HG03139 (cell line): ENCODE results near the gene RRP1.

Experiments used
- ATAC-seq: cut with Tn5 transposase; IDR thresholded peaks from one replicate; pipeline ENCODE4 v1.9.1; 2021; ENCODE audit not compliant: unreplicated experiment

Gene RRP1

DNA sequence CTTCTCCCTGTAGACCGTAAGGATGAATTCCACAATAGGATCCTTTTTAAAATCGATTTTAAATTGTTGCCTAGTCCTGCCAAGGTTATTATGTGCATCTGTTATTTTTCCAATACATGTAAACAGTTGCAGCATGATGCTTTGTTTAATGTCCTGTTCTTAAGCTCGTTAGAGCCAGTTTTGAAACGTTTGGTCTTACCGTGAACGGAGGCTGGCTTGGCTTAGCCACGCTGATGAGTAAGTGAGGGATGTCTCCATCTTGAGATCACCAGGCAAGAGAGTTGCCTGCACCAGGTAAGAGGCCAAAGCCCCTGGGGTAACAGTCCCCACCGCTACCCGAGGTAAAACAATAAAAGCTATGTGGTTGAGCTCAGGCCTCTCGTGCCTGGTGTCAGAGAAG lies 30.6 kb upstream of the RRP1 start:
- no peak for ATAC-seq

- ATAC-seq = no peak
These were observed 29.7 kb upstream of the RRP1 start for GRCh38 chr21:43759651-43760050.

DNA sequence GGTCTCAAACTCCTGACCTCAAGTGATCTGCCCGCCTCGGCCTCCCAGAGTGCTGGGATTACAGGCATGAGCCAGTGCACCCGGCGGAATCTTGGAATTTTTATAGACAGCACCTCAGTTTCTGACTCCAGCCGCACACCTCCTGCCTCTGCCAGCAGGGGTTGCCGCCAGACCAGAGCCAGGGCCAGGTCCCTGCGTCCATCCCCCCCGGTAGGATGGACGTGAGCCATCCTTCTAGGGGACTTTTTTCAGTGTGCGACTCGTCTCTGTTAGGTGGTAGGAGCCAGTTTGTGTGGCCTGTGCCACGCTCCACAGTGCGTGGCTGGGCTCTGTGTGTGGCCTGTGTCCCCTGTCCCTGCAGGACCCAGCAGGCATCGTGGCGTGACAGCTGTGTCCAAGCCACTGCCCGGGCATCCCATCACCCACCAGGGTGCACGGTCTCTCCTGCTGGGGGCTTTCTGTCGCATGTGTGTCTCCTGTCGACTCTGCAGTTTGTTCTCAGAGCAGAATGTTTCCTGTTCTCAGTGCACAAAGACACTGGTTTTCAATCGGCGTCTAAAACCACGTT lies 28.9 kb upstream of the RRP1 start:
- no peak for ATAC-seq

GRCh38 chr21:43761886-43762285 lies 27.5 kb upstream of the RRP1 start:
- ATAC-seq = no peak

DNA sequence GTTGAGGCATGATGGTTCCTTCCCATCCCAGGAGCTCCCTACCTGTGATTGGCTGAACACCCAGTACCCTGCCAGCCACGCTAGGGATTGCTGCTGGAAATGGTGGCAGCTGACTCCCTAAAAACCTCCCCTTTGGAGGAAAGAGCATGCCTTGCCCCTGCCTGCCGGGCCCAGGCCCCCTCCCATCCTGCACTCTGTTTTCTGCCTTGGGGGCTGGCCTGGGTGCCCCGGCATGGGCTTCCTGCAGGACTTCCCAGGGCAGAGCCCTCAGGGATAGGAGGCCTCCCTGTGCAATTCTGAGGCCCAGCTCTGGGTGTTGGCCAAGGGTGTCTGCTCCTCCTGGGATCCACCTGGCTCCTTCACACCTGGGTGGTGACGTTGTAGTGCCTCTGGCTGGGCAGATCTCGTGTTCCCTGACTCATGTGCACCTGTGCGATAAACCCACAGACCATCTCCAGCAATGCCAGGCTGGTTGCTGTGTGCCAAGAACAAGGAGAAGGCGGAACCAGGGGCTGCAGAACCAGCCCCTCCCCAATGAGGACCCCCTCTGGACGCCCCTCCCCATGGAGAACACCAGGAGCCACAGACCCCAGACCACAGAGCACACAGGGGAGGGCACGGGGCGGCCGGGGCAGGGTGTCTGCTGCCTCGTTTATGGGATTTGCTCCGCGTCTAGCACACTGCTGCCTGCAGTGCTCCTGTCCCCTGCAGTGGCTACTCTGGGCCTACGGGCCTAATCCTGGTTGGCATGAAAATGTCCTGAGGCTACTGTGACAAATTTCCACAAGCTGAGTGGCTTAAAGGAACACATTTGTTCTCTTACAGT lies 26.9 kb upstream of the RRP1 start:
- no peak for ATAC-seq

DNA sequence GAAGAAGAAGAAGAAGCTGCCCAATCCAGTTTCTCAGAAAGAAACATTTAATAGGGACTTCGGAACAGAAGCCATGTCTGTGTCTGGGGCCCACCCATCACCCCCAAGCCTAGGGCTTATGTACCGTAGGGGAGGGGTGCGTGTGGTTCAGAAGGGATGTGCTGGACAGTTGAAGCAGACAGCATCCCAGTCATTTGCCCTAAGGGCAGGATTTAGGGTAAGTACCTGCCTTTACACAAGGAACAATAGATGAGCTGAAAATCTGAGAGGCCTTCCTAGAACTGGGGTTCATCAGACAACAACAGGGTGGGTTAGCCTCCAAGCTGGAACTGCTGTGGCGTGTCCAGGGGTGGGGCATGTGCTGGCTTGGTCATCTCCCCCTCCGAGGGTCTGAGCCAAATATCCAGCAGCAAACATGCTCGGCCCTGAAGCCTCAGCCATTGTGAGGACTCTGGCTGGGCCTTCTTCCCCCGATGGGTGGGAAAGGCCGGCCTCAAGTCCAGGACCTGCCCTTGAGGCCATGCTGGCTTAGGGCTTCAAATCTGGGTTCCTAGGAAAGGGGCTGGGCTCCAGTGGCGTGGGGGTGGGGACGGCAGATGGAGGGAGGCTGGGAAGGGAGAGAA lies 25.4 kb upstream of the RRP1 start:
- ATAC-seq = no peak

DNA sequence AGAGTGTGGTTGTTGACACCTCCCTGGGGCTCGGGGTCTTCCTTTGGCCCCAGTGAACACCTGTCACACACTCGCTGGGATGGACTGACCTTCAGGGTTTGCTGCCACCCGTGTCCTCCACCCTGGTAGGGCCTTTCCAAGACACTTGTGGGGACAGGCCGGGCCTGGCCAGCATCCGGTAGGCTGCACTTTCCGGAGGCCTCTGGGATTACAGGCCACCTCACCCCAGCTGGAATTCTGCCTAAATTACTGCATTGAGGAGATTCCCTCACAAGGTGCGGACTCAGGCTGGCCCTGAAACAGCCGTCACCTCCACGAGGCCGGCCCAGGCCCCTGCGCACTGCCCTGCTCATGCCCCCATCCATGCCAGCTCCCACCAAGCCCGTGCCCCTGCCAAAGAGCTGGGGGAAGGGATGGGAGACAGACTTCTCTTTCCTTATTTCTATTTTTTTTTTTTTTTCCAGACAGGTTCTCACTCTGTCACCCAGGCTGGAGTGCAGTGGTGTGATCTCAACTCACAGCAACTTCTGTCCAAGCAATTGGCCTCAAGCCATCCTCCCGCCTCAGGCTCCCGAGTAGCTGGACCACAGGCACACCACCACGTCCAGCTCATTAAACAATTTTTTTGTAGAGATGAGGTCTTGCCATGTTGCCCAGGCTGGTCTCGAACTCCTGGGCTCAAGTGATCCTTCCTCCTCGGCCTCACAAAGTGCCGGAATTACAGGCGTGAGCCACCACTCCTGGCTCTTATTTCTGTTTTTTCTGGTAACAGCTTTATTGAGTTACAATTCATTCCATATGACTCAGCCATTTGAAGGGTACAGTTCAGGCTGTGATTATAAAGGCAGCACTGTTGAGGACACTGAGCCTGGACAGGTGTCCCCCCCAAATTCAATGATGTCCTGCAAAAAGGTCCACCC lies 24.5 kb upstream of the RRP1 start:
- ATAC-seq = no peak

- ATAC-seq = no peak
These were observed 22.5 kb upstream of the RRP1 start for GRCh38 chr21:43766734-43767497.

- no peak for ATAC-seq
These were observed 21.8 kb upstream of the RRP1 start for GRCh38 chr21:43767498-43767983.

DNA sequence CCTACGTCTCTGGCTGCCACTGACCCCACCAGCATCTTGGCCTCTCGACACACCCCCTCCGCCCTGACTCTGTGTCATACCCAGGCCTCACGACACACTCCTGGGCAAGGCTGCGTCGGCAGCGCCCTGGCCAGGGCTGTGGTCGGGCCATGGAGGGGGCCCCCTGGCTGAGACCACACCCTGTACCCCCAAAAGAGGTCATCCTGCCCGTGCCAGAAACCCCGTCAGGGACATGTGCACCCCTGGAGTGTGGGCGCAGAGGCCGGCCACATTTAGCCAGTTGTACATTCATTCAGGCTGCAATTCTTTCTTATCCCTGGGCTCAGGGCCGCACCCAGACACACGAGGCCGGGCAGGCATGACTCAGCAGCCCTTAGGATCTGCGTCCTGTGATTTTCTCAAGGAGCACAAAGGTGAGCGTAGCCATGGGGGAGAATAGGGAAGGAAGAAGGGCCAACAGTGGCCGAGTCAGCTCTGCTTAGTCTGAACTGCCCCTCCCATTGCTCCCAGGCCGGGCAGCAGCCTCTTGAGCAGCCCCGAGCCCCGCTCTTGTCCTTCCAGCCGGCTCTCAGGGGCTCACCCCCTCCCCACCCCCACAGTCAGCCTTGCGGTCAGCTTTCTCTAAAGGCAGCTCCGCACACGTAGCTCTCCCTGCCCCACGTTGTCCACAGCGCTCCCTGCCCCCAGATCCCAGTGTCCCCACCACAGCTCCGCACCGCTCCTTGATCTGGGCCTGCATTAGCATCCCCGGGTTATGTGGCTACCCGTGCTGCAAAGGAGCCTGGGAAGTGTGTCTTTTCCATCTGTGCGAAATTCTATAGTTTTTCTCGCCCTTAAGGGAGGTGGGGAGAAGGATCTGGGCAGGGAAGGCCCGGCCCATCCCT lies 21.2 kb upstream of the RRP1 start:
- no peak for ATAC-seq

DNA sequence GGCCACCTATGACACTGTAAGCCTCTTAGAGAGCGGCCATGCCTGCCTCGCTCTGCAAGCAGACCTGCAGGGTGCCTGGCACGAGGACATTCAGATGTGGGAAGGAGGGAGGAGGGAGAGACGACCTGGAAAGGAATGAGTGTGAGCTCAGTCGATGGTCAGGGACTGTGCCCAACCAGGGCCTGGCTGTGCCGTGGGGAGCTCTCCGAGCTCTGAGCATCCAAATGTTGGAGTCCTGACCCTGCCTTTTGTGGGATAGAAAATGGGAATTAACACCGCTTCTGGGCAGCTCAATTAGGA lies 20.6 kb upstream of the RRP1 start:
- no peak for ATAC-seq

DNA sequence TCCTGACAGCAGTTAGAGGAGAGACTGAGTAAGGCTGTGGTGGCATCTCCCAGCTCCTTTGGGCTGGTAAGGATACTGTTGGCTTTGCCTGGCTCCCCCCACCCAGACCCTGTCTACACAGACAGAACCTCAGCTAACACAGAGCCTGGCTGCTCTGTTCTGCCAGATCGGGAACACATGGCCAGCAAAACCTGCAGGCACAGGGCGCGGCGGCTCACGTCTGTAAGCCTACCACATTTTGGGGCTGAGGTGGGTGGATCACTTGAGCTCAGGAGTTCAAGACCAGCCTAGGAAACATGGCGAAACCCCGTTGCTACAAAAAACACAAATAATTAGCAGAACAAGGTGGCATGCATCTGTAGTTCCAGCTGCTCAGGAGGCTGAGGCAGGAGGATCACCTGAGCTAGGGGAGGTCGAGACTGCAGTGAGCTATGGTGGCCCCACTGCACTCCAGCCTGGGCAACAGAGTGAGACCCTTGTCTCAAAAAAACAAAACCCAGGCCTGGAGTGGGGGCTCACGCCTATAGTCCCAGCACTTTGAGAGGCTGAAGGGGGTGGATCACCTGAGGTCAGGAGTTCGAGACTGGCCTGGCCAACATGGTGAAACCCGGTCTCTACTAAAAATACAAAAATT lies 19.9 kb upstream of the RRP1 start:
- ATAC-seq = no peak

- no peak for ATAC-seq
These were observed 19.2 kb upstream of the RRP1 start for GRCh38 chr21:43770066-43770655.

DNA sequence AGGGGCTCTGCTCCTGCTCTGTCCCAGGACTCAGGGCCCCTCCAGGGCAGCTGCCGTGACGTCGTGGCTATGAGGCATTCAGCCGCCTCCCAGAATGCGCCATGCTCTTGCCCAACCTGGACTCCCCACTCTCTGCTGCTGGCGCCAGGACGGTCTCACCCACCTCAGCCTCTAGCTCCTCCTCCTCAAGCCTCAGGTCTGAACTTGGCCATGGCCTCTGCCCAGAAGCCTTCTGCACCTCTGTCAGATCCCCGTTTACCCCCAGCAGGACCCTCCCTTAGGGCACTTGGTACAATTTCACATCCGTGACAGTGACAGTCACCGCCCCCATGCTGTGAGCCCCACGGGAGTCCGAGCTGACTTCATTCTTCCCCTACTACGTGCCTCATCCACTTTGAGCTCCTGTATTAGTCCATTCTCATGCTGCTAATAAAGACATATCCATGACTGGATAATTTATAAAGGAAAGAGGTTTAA lies 18.1 kb upstream of the RRP1 start:
- ATAC-seq = no peak

GRCh38 chr21:43771698-43772424 lies 17.5 kb upstream of the RRP1 start:
- no peak for ATAC-seq

DNA sequence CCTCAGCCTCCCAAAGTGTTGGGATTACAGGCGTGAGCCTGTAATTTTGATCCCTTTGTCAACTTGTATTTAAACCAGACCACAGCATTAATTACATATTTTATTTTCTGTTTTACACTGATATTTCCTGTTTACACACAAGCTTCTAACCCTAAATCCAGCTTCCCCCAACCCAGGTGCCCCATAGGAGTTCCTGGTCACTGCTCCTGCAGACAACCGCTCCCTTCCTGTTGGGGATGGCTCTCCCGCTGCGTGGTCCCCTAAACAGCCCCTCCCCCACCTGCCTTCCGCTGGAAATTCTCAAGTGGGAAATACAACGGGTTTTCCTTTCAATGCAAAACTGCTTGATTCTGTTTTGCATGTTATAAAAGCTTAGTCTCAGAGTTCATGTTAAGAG lies 17.0 kb upstream of the RRP1 start:
- no peak for ATAC-seq

DNA sequence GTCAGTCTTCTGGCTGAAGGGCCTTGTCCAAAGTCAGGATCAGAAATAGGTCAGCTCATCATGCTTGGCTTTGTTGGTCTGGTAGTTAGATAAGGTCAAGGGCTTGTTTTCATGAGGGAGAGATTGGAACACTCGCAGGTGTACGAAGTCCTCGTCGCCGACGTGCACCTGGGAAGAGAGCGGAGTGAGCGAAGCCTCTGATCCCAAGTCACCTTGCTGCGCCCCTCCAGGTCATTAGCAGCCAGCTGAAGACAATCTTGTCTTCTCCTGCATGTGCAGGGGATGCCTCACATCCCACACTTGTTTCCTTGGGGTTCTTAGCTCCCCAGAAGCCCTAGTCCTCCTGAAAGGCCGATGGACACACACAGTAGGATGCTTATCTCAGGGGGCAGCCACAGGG lies 15.2 kb upstream of the RRP1 start:
- ATAC-seq = no peak

DNA sequence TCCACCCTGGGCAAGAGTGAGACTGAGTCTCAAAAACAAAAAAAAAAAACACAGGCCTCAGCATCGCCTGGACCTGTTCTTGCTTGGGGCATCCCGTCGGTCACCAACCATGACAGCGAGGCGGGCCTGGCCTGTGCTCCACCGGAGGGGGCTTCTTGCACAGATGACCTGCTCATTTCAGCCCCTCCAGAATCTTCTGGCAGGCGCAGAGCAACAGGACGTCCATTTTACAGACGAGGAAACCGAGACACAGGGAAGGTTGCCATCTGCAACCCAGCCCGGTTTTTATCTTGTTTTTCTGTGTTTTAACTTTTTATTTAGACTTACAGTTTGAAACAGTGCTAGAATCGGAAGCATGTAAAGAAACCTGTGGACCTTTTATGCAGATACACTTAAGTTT lies 14.2 kb upstream of the RRP1 start:
- ATAC-seq = no peak
